CD14-positive monocyte (primary cell): Measurements from ENCODE around the gene CDC7. TPM values are rescaled to one million over a fixed set of nuclear protein-coding genes. Genes with fewer than 3 reads are reported as not detected.

Experiments used
- DNase-seq, 3 donors: peaks; one replicate each; pipeline ENCODE4 v3.0.0-alpha.2; 2011 to 2022
- H2AFZ ChIP-seq: 2 replicates; pipeline ENCODE4 v1.6.0; 2012; ENCODE audit warnings: mild to moderate bottlenecking, low read depth, low read length, inconsistent platforms; ENCODE audit not compliant: insufficient read depth, poor library complexity, severe bottlenecking
- H3K27ac ChIP-seq, 2 donors: 1 replicate in 1 of 2; 2 replicates in 1 of 2; pipeline ENCODE4 v1.5.1; 2012 to 2013; ENCODE audit warnings: low read length in 2 of 2, control low read depth in 1 of 2, inconsistent platforms in 1 of 2, low read depth in 1 of 2, mild to moderate bottlenecking in 1 of 2
- H3K27me3 ChIP-seq, 2 donors: one replicate each; pipeline versions ENCODE4 v1.6.0 to v1.6.1; 2011 to 2013; ENCODE audit warnings: low read length in 2 of 2; ENCODE audit not compliant: control insufficient read depth in 2 of 2, insufficient read depth in 2 of 2
- H3K36me3 ChIP-seq, 2 donors: replicated peaks in 1 of 2; 1 replicate in 1 of 2; 2 replicates in 1 of 2; pipeline versions ENCODE4 v1.5.1 to v1.6.1; 2012 to 2013; ENCODE audit warnings: low read length in 2 of 2, control low read depth in 1 of 2, inconsistent platforms in 1 of 2, mild to moderate bottlenecking in 1 of 2; ENCODE audit not compliant: insufficient read depth in 2 of 2, control insufficient read depth in 1 of 2
- H3K4me1 ChIP-seq, 2 donors: 1 replicate in 1 of 2; 2 replicates in 1 of 2; pipeline versions ENCODE4 v1.5.1 to v1.6.1; 2012 to 2013; ENCODE audit warnings: low read length in 2 of 2, control low read depth in 1 of 2, inconsistent platforms in 1 of 2, mild to moderate bottlenecking in 1 of 2, moderate library complexity in 1 of 2; ENCODE audit not compliant: insufficient read depth in 2 of 2, control insufficient read depth in 1 of 2
- H3K4me2 ChIP-seq: replicated peaks from 2 replicates; pipeline ENCODE3; 2012; ENCODE audit warnings: low read length, moderate library complexity, mild to moderate bottlenecking; ENCODE audit not compliant: poor library complexity, severe bottlenecking; ENCODE audit errors: extremely low read depth
- H3K4me3 ChIP-seq, 3 experiments: fragments of 200-600 bp in 1 of 3; sonication (generic) in 1 of 3; replicated peaks in 1 of 3; 1 replicate in 2 of 3; 2 replicates in 1 of 3; pipeline ENCODE4 v1.5.1; 2011 to 2013; ENCODE audit warnings: low read length in 3 of 3, mild to moderate bottlenecking in 3 of 3, control low read depth in 2 of 3, low read depth in 2 of 3, inconsistent platforms in 1 of 3, moderate library complexity in 1 of 3
- H3K79me2 ChIP-seq: 2 replicates; pipeline ENCODE4 v1.6.0; 2012; ENCODE audit warnings: mild to moderate bottlenecking, control low read depth, inconsistent platforms, low read length, moderate library complexity; ENCODE audit not compliant: insufficient read depth
- H3K9ac ChIP-seq: 2 replicates; pipeline ENCODE4 v1.6.0; 2017; ENCODE audit warnings: low read length, mild to moderate bottlenecking; ENCODE audit not compliant: insufficient read depth, poor library complexity, severe bottlenecking
- H3K9me3 ChIP-seq, 2 donors: replicated peaks in 1 of 2; 1 replicate in 1 of 2; 2 replicates in 1 of 2; pipeline versions ENCODE4 v1.5.1 to v1.6.1; 2012 to 2013; ENCODE audit warnings: low read length in 2 of 2, control low read depth in 1 of 2; ENCODE audit not compliant: control insufficient read depth in 1 of 2, insufficient read depth in 1 of 2
- H4K20me1 ChIP-seq: 2 replicates; pipeline ENCODE4 v1.6.0; 2012; ENCODE audit warnings: mild to moderate bottlenecking, low read length, control low read depth, moderate library complexity; ENCODE audit not compliant: insufficient read depth
- H3K27ac Mint-ChIP-seq, 7 donors: one replicate each; pipeline ENCODE4 v1.8.0; 2020; ENCODE audit warnings: mild to moderate bottlenecking in 7 of 7, mixed read lengths in 7 of 7, moderate library complexity in 6 of 7, inconsistent platforms in 2 of 7
- H3K27me3 Mint-ChIP-seq, 3 donors: one replicate each; pipeline ENCODE4 v1.8.0; 2021 to 2022; ENCODE audit warnings: low read depth in 3 of 3, mild to moderate bottlenecking in 3 of 3, mixed read lengths in 3 of 3, moderate library complexity in 3 of 3, inconsistent platforms in 1 of 3
- H3K36me3 Mint-ChIP-seq, 2 donors: one replicate each; pipeline ENCODE4 v1.8.0; 2020; ENCODE audit warnings: mixed read lengths in 2 of 2, inconsistent platforms in 1 of 2, mild to moderate bottlenecking in 1 of 2
- H3K4me1 Mint-ChIP-seq: one replicate; pipeline ENCODE4 v1.8.0; 2020; ENCODE audit warnings: mild to moderate bottlenecking, mixed read lengths
- H3K4me3 Mint-ChIP-seq, 2 donors: one replicate each; pipeline ENCODE4 v1.8.0; 2020; ENCODE audit warnings: mild to moderate bottlenecking in 2 of 2, mixed read lengths in 2 of 2, moderate library complexity in 1 of 2
- H3K9me3 Mint-ChIP-seq, 7 donors: one replicate each; pipeline ENCODE4 v1.8.0; 2020 to 2022; ENCODE audit warnings: mixed read lengths in 7 of 7, mild to moderate bottlenecking in 6 of 7, moderate library complexity in 6 of 7, inconsistent platforms in 2 of 7
- CTCF ChIP-seq: fragments of 200-600 bp; IDR thresholded peaks from one replicate; pipeline ENCODE4 v1.8.0; 2022; ENCODE audit warnings: antibody characterized with exemption, mild to moderate bottlenecking
- WGBS: methylation state at CpG from one replicate; pipeline ENCODE4 v1.1.5; 2013; ENCODE audit warnings: missing lambda C conversion rate; ENCODE audit not compliant: insufficient coverage; 5-methylcytosine and 5-hydroxymethylcytosine counted together
- intact Hi-C, 2 donors: fragments of 100-400 bp; cut with micrococcal nuclease; formaldehyde crosslinking; loops; one replicate each; pipeline versions ENCODE4 v1.15.0 to v1.15.1; 2023
- polyA plus RNA-seq, 3 donors: library from polyadenylated mRNA; depleted of rRNA in 1 of 3; unstranded in 2 of 3; stranded (reverse) in 1 of 3; fragments of 300-500 nt in 2 of 3; fragments of >200 nt in 1 of 3; fragmentation: Illumina TruSeq in 2 of 3; gene quantifications; 1 replicate in 2 of 3; 2 replicates in 1 of 3; pipeline ENCODE4 v1.2.3, GENCODE V29; 2012 to 2021

The CDC7 gene
- polyA plus RNA-seq, 3 donors: 1.5 to 2.3 (median 1.5) TPM

- DNase-seq: peak; percentile 82 to 93 (median 85)
- Histone ChIP-seq H3K27ac (peak overlapping the region; percentile 53 to 73), H3K4me3 (peak overlapping the region in 2 of 3 experiments; percentile 3 to 59), H3K9me3 (no peaks in the 10 kb centered on the region), H2AFZ (peak overlapping the region; percentile 31), H3K4me1 (peaks cover 40 to 41% of the 10 kb centered on the region in 2 donors), H3K79me2 (no peaks in the 10 kb centered on the region), H3K9ac (no peak overlapping the region), H3K4me2 (peak overlapping the region; percentile 73), H3K27me3 (peaks cover 4 to 31% of the 10 kb centered on the region in 2 donors), H3K36me3 (no peaks in the 10 kb centered on the region), H4K20me1 (no peaks in the 10 kb centered on the region)
- WGBS: 17% methylated on average over 9 of the region's 10 CpGs
- no peak for TF ChIP-seq CTCF
- Mint-ChIP-seq H3K4me3 (peak overlapping the region; percentile 71 to 82), H3K27me3 (peaks cover 22 to 35% (median 24%) of the 10 kb centered on the region in 3 donors), H3K4me1 (peaks cover 44% of the 10 kb centered on the region), H3K9me3 (peaks cover 0 to 8% (median 1%) of the 10 kb centered on the region in 7 donors), H3K27ac (peak overlapping the region; percentile 54 to 89 (median 81)), H3K36me3 (peaks cover 0 to 2% of the 10 kb centered on the region in 2 donors)
- intact Hi-C loops: no loop called here
Observed at GRCh38 chr1:91572044-91572443, 71.4 kb downstream of the CDC7 start.

Other genes starting within 250 kb of the CDC7 start
- gene HFM1, start 96.0 kb upstream of the CDC7 start, polyA plus RNA-seq: not detected